Globus pallidus (tissue), 1 donor: ENCODE data around the gene HOXA3.

Experiments used
- DNase-seq: peaks from one replicate; pipeline ENCODE4 v3.0.0-alpha.2; 2015; ENCODE audit warnings: low spot score

HOXA3 gene

DNA sequence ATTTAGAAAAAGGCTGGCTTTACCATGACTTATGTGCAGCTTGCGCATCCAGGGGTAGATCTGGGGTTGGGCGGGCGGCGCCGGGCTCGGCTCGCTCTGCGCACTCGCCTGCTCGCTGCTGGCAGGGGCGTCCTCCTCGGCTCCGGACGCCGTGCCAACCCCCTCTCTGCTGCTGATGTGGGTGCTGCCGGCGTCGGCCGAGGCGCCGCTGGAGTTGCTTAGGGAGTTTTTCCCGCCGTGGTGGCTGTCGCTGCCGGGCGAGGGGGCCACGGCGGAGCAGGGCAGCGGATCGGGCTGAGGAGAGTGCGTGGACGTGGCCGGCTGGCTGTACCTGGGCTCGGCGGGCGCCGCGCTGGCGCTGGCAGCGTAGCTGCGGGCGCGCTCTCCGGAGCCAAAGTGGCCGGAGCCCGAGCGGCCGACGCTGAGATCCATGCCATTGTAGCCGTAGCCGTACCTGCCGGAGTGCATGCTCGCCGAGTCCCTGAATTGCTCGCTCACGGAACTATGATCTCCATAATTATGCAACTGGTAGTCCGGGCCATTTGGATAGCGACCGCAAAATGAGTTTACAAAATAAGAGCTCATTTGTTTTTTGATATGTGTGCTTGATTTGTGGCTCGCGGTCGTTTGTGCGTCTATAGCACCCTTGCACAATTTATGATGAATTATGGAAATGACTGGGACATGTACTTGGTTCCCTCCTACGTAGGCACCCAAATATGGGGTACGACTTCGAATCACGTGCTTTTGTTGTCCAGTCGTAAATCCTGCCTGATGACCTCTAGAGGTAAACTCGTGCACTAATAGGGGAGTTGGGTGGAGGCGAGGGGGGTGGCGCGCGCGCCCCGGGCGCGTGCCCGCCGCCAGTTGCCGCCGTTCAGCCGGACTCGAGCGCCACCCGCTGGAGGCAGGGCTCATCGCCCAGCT is 9.1 kb downstream of the HOXA3 start, which contains the start of gene HOXA5:
HOXA5 (minus strand) TSS at position 659 of the 927 bp plus-strand sequence; CDS start at position 585, 74 bp downstream.
- no peak for DNase-seq

DNA sequence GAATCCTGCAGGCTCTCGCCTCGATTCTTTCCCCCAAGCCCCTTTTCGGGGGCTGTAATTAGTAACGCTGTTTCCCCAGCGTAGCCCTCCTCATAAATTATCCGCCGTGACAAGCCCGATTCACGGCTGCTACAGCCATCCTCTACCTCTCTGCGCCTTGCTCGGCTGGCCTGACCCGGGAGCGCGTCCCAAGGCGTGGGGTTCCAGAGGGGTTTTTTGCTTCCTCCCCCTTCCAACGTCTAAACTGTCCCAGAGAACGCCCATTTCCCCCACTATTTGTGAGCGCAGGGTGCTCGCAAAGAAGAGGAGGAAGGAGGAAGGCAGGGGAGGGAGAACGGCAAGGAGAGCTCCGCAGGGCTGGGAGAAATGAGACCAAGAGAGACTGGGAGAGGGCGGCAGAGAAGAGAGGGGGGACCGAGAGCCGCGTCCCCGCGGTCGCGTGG is 9.8 kb downstream of the HOXA3 start:
- no peak for DNase-seq

DNA sequence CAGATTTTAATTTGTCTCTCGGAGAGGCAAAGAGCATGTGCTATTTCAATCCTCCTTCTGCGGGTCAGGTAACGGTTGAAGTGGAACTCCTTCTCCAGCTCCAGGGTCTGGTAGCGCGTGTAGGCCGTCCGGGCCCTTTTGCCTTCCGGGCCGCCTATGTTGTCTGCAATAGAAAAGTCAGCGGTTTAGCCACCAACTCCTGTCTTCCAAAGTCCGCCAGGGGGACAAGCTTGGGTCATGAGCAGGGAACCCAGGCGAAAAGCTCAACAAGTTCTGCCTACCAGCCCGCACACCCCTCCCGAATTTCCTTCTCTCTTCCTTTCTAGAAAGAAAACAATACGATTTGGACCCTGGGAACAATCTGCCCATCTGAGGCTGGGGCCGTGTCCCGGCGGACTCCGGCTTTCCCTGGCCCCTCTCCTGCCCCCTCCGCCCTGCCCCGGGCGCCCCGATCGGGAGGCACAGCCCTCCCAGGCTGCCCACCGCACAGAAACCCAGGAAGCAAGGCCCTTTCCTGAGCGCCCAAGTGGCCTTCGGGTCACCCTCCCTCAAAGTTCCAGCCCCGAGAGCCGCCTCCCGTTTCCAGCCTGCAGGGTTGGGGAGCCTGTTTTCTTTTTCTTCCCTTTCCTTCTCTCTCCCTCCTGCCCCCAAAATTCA is 10.3 kb downstream of the HOXA3 start:
- no peak for DNase-seq

DNA sequence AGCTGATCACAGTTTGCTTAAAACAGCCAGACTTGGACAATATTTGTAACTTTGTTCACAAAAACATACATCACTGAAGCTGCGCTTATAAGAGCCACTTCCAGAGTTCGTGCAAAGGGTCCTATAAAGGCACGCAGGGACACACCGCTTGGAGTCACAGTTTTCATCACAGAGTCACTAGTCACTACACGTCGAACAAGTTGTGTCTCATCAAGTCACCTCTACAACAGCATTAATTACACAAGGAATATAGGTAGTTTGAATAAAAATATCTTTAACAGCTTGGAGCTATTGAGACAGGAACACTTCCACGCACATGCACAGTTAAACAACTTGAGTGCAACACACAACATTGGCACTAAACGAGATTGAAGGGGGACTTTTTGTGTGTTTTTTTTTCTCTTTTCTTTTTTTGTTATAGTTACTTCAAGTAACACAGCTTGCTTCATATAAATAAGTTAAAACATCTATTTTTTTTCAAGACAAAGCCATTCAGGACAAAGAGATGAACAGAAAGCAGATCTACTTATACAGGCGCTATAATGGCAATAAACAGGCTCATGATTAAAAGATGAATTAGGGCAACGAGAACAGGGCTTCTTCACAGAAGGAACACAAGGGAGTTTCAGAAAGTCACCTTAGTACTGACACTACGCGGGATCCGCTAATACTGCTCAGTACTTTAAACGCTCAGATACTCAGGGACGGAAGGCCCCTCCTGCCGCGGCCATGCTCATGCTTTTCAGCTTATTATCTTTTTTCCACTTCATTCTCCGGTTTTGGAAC is 11.1 kb downstream of the HOXA3 start:
- DNase-seq, result no peak

DNA sequence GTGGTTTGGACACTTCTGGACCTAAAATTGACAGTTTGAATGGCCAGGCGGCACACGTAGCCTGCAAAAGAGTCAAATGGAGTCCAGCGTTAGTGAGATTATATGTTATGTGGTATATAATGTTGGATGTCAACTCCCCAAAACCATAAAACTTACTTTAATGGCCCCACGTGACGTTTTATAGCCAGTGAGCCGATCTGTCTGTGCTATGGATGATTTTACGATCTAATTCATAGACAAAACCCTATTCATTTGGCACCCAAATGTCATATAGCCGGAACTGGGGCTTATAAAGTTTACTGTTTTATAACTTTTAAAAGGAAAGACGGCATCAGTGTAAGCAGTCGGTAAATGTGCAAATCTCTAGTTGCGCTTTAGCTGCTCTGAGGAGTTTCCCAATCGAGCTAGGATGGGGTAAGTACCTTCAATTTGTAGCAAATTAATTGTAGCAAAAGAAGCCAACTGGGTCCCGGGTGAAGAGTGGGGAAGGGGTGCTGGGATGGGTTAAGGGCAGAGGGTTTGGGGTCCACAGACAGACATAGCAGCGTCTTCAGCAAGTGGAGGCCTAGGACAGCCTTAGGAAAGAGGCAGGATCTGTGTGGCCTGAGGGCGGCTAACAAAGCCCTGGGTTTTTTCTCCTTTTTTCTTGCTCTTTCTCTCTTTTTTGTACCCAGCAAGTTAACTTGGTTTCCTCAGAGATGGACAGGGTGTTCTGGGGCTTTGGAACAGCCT is 12.1 kb downstream of the HOXA3 start:
- no peak for DNase-seq

DNA sequence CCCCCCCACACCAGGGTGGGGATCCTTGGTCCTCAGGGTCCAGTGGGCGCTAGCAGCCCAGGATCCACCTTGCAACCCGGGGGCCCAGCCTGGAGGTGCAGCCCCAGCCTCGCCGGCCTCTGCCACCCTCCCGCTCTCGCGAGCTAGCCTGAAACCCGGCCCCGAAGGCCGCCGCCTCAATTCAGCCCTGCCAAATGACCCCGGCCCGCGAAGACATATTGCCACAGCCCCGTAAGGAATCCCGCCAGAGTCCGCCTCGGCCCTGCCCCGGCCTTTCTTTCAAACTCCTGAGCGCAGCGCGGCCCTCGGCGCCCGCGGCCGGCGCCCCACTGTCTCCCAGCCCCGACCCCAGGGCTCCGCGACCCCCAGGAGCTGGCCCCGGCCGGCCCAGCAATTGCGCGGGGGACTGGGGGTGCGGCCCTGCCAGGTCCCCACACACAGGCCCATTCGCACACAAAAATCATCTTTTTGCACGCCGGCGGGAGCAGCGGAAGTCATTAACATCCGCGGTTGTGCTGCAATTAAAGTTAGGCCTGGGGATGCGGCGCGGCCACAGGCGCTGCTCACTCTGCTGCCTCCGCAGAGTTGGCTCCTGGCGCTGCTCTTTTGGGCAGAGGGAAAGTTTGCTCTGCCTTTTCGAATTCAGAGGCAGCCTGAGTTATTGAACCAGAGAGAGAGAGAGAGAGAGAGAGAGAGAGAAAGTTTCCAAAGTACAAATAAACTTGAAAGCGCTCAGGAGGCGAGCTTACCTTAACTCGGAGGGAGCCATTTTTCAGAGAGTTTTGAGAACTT is 12.9 kb downstream of the HOXA3 start:
- DNase-seq, result no peak

DNA sequence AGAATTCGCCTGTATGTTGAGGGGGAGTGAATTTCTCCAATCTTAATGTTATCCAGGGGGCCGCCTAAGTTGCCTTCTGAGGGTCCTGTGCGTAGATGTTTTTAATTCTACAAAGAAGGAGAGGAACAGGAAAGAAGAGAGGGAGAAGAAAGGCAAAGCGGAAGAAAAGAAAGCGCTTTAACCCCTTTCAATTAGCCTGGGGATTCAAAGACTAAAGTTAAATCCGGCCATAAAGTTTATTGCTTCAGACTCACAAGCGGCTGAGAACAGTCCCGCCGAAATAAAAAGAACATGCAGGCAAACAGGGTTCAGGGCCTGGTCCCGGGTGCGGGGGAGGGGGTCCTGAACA is 13.4 kb downstream of the HOXA3 start:
- no peak for DNase-seq

DNA sequence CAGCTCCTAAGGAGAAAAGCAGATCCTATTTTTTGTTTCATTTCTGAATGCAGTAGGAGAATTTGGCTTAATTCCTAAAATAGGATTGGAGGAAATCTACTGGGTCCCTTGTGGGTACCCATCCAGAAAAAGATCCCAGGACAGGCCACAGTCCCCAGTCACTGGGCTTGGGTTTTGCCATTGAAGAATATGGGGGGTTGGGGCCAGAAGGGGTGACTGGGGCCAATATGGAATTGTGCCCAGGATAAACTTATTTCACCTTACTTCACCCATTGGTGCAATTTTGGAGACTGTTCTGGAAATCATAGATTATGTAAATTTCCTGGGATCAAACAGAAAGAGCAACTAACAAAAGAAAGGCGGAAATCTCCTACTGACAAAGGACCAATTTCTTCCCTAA is 13.9 kb downstream of the HOXA3 start:
- no peak for DNase-seq

DNA sequence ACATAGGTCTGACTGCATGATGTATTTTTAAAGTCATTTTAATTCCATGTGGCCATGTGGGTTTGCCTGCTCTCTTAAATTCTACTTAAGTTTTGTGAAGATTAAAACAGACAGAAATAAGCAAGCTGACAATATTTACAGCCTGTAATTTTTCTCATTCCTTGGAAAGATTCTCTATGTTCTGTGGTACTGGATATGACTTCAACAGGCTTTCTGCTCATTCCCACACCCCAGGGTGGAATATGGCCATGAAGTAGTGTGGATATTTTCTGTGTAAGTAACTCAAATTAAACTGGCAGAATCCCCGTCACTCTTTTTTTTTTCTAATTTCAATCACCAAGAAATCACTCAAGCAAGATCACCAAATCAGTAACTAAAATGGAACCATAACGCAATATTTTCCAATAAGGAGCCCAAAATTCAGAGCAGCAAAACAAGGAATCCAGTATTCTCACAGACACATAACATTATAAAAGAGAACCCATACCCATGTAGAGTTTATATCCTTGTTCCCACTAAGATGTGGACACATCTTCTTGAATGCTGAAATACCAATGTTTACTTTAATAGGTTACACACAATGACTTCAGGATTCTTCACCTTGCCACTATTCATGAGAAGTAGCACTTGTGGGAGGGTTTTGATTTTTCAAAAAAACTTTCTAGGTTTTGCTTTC is 14.6 kb downstream of the HOXA3 start:
- DNase-seq, result no peak

DNA sequence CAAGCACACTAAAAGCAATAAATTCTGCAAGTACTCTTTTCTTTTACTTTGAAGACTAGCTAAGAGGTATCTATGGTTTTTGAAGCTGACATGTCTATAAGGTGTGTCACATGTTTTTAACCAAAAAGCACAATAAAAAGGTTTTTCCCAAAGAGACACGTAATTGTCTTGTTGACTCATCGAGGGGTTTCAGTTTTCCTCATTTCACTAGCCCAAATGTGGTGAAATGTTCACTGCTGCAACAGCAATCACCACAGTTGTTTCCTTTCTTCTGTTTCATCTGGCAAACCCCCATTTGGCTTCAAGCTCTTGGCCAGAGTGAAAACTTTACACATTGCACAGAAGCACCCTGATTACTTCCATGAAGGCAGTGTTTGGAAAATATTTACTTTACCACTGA is 18.0 kb downstream of the HOXA3 start:
- no peak for DNase-seq

DNA sequence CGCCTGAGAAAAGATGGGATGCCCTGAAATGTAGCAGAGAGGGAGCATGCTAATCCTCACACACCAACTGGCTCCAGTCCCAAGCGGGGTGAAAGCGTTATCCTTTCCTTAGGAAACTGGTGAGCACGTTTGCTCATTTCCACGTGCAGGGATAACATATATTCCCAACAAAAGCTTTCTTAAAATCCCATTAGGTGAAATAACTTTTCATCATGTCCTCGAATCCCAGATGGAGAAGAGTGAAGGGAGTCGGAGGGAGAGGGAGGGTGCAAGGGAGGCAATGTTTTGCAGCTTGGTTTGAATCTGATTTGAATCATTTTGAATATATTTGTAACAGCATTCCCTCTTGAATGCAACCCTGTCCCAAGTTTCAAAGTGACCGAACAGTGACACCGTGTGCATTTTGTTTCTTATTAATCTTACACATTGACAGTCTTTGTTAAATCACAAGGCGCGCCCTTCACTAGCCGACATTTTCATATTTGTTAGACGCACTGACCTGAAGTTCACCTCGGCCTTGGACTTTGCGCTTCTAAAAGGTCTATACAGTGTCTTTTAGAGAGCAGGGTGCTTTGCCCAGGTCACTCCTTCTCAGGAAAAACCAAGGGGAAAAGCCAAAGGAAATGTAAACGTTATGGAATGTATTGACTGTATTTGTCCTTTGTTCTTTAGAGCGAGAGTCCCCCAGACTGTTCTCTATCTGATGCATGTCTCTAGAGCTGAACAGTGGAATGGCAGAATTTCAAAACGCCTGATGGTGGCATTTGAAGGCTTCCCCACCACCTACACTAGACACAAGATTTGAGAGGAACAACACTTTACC is 18.8 kb downstream of the HOXA3 start:
- DNase-seq, result no peak

DNA sequence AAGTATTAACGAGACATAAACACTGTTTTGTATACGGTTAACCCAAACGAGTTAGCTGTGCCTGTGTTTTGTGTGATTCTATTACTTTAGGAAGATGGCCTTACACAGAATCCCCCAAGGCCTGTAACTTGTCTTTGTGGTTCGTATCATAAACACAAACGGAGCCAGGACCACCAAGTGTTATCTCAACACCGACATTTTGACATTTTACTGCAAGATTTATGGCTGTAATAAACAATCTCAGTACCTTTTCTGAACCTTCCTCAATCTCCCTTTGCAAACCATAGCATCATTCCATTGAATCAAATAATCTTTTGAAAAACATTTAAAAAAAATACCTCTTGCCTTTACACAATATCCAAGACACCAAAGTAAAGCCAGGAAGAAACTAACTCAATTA is 19.4 kb downstream of the HOXA3 start:
- DNase-seq, result no peak

DNA sequence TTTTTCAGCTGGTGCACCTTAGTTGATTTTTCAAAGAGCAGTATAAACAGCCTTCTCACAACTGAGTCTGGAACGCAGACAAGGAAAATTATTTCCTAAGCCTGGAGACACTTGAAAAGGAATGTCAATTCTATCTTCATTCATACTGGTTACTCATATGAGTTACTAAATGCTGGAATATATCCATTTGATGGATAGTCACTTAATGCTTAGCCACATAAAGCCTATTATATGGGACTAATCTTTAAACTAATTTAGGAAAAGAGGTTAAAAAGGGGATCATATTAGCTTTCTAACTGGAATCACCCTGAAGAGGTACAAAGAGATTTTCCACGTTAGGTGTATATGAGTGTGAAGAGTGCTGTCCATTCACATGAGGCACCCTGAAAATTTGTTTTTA is 20.2 kb downstream of the HOXA3 start:
- no peak for DNase-seq

DNA sequence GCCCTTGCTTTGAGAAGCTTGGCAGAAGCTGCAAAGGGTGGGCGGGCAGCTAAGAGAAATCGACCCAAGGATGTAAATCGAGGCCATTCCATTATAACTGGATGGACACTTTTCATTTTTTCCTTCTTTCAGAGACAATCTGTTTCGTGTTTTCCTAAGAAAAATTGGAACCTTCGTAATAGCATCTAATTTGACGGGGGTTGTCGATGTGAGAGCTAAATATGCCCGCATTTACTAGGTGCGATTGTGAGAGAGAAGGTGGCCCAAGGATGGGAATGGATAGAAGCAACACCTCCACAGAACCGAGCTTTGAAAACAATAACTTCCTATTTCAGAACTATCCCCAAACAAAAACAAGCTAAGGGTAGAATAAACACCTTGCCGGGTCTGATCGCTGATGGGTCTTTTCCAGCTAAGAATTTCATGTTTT is 21.0 kb downstream of the HOXA3 start:
- DNase-seq, result no peak

DNA sequence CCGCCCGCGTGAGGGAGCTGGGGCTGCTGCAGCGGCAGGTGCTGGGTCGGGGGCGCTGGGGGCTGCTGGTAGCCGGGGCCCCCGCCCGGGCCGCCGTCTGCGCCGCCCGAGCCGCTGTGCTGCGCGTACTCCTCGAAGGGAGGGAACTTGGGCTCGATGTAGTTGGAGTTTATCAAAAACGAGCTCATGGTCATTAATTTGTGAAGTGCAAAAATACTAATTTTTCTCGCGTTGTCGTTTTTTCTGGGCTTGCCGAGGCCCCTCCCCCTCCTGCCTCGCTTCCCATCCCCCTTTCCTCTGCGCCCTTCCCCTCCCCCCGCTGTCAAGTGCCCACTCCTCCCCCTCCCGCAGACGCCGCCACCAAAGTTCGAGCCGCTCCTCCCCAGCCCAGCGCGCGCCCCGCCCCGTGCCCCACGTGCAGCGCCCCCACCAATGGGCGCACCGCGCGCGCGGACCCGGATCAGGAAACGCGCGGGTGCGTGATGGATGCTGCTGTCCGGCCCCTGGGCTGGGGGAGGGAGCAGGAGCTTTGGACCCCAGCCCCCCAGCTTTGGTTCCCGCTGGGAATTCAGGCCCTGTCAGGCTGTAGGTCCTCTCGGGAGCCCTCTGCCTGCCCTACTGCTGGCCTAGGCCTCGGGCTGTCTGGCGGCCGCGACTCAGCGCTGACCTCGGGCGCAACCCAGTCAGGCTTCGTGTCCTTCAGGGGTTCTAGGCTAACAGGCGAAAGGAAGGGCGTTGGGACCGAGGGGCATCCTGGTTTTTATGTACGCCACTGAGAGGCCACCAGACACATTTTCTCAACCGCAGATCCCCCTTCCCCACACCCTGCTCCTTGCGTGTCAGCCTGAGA is 21.6 kb downstream of the HOXA3 start, which contains the start of gene HOXA4:
HOXA4 (minus strand) TSS at position 218 of the 850 bp plus-strand sequence; CDS start at position 194, 24 bp downstream.
- DNase-seq, result peak; percentile 18

DNA sequence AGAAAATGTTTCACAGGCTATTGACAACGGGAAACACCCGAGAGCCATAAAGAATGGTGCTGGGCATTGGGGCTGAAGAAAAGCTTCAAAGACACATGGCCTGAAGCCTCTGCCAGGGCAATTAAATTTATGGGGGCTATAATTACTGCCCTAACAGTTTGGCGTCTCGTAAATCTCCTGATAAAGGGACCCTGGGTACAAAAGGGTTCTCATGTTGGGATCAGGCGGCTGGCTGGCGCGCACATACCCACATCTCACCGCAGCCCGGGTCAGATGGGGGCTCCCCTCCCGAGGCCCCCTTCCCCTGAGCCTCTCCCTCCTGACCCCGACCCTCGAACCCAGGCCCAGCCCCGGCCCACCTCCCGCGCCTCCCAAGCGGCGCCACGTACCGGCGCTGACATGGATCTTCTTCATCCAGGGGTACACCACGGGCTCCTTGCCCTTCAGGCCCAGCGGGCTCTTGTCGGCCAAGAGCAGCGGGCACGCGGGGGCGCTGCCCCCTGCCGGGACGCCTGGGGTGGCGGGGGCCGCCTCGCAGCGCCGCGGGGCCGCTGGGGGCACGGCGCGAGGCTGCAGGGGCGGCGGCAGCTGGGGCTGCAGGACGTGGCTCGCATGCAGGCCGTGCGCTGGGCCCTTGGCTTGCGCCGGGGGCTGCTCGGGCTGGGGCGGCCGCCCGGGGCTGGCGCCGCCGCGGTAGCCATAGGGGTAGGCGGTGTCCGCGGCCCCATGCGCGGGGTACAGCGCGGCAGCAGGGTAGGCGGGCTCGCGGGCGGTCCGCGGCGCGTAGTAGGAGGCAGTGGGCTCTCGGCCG is 22.4 kb downstream of the HOXA3 start:
- no peak for DNase-seq
